Muscle of leg (tissue), 11 donors: ENCODE results near the gene RADIL. TPM values are rescaled to one million over a fixed set of nuclear protein-coding genes. Genes with fewer than 3 reads are reported as not detected.
"Not testable (repeated sequence)": the region's sequence is repeated elsewhere in the genome, so short reads cannot be mapped to it uniquely, and the experiment has no call there.

Source experiments
- DNase-seq: peaks from one replicate; pipeline ENCODE4 v3.0.0; 2013
- H3K27ac ChIP-seq: one replicate; pipeline ENCODE4 v1.5.1; 2013; ENCODE audit warnings: mild to moderate bottlenecking, low read length, control low read depth
- H3K27me3 ChIP-seq: one replicate; pipeline ENCODE4 v1.6.1; 2013; ENCODE audit warnings: low read length; ENCODE audit not compliant: control insufficient read depth, insufficient read depth
- H3K36me3 ChIP-seq: one replicate; pipeline ENCODE4 v1.6.1; 2013; ENCODE audit warnings: low read length; ENCODE audit not compliant: control insufficient read depth, insufficient read depth
- H3K4me1 ChIP-seq: one replicate; pipeline ENCODE4 v1.6.1; 2013; ENCODE audit warnings: low read length; ENCODE audit not compliant: control insufficient read depth, insufficient read depth
- H3K4me3 ChIP-seq: one replicate; pipeline ENCODE4 v1.5.1; 2013; ENCODE audit warnings: low read length, control low read depth
- H3K9me3 ChIP-seq: replicated peaks from 2 replicates; pipeline ENCODE4 v1.6.1; 2013; ENCODE audit warnings: low read depth, low read length; ENCODE audit not compliant: control insufficient read depth
- WGBS: methylation state at CpG from one replicate; pipeline ENCODE4 v1.1.5; 2013; ENCODE audit warnings: missing lambda C conversion rate; ENCODE audit not compliant: insufficient coverage; 5-methylcytosine and 5-hydroxymethylcytosine counted together
- polyA plus RNA-seq, 8 donors: library from polyadenylated mRNA; unstranded; fragments of 120-200 nt; gene quantifications; one replicate each; pipeline versions ENCODE4 v1.2.1 to v1.2.3, GENCODE V29; 2013; ENCODE audit warnings: inconsistent platforms in 1 of 8, low replicate concordance in 1 of 8; ENCODE audit not compliant: insufficient read length in 8 of 8, insufficient read depth in 1 of 8
- total RNA-seq: library from RNA; stranded (reverse); fragments of 120-200 nt; gene quantifications from one replicate; pipeline ENCODE4 v1.2.4, GENCODE V29; 2013

The RADIL gene
- total and polyA plus RNA-seq, 9 donors = 3.0 to 5.3 (median 3.6) TPM

DNA sequence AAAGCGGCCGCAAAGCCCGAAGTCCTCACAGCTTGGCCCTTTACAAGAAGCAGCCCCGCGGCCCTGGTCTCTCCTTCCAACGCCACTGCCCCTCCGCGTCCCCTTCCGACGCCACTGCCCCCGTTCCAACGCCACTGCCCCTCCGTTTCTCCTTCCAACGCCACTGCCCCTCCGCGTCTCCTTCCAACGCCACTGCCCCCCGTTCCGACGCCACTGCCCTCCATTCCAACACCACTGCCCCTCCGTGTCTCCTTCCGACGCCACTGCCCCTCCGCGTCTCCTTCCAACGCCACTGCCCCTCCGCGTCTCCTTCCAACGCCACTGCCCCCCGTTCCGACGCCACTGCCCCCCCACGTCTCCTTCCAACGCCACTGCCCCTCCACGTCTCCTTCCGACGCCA, 75.0 kb downstream of the RADIL start:
- H3K36me3 ChIP-seq = no peaks in the 10 kb centered on the region
- DNase-seq = no peak
- H3K4me1 ChIP-seq = peaks cover 9% of the 10 kb centered on the region
- peaks cover 26% of the 10 kb centered on the region for H3K27me3 ChIP-seq
- H3K27ac ChIP-seq = peak overlapping the region; percentile 47
- peaks cover 2% of the 10 kb centered on the region for H3K9me3 ChIP-seq
- no peak overlapping the region for H3K4me3 ChIP-seq
- 83% methylated on average over 28 of the region's 37 CpGs for WGBS

DNA sequence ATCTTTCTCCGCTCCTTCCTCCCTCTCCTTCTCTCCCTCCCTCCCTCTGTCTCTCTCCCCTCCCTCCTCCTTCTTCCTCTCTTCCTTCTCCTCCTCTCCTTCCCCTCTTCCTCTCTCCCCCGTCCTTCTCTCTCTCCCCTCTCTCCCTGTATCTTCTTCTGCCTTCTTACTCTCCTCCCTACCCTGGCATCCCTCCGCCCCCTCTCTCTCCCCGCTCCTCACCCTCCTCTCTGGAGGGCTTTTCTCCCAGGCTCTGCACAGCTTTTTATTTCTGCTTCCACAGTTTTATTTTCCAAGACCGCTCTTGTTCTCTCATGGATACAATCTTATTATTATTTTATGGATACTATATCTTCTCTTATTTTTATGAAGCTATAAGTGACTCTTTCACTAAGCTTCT, 75.5 kb downstream of the RADIL start:
- 31% methylated on average over 4 of the region's 5 CpGs for WGBS
- peaks cover 26% of the 10 kb centered on the region for H3K27me3 ChIP-seq
- no peaks in the 10 kb centered on the region for H3K9me3 ChIP-seq
- no peak for DNase-seq
- H3K27ac ChIP-seq = peak overlapping the region; percentile 47
- H3K4me1 ChIP-seq = peaks cover 9% of the 10 kb centered on the region
- no peaks in the 10 kb centered on the region for H3K36me3 ChIP-seq
- no peak overlapping the region for H3K4me3 ChIP-seq

DNA sequence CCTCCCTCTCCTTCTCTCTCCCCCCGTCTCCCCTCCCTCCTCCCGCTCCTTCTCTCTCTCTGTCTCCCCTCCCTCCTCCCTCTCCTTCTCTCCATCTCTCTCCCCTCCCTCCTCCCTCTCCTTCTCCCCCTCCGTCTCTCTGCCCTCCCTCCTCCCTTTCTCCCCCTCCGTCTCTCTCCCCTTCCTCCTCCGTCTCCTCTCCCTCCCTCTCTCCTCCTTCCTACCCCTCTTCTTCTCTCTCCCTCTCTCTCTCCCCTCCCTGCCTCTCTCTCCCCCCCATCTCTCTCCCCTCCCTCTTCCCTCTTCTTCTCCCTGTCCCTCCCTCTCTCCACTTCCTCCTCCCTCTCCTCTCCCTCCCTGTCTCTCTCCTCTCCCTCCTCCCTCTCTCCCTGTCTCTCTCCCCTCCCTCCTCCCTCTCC, 75.9 kb downstream of the RADIL start:
- peak overlapping the region; percentile 47 for H3K27ac ChIP-seq
- WGBS = 11% methylated on average over 4 of the region's 5 CpGs

DNA sequence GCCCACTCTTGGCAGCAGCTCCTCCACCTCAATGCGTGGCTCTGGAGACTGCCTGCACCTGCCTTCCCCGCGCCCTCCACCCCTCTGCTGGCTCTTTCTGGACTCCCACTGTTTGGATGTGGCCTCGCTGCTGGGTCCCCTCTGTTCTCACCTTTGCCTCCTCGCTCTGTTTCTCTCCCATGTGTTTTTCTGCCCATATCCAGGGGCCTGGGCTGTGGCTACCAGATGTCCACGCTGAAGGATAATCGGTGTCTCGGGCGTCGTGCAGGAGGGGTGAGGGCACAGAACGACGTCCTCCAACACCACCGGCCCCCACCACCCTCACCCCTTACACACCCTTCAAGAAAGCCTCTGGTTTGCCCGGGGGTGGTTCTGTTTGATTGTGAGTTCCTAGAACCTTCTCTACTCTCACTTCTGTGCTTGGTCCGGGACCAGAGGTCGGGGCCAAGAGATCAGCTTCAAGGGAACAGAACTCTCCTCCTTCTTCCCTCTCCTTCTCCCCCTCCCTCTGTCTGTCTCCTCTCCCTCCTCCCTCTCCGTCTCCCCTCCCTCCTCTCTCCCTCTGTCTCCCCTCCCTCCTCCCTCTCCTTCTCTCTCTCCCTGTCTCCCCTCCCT, 76.4 kb downstream of the RADIL start:
- peak overlapping the region; percentile 55 for H3K27ac ChIP-seq
- peaks cover 26% of the 10 kb centered on the region for H3K27me3 ChIP-seq
- no peak overlapping the region for H3K4me3 ChIP-seq
- H3K9me3 ChIP-seq = no peaks in the 10 kb centered on the region
- DNase-seq = no peak
- H3K4me1 ChIP-seq = peaks cover 9% of the 10 kb centered on the region
- 49% methylated on average over 6 of the region's 17 CpGs for WGBS
- no peaks in the 10 kb centered on the region for H3K36me3 ChIP-seq

More for the DNA sequence above, 75.9 kb downstream of the RADIL start:
- no peak overlapping the region for H3K4me3 ChIP-seq
- H3K36me3 ChIP-seq = no peaks in the 10 kb centered on the region
- H3K27me3 ChIP-seq = peaks cover 26% of the 10 kb centered on the region
- DNase-seq = peak; percentile 56
- no peaks in the 10 kb centered on the region for H3K9me3 ChIP-seq
- peaks cover 9% of the 10 kb centered on the region for H3K4me1 ChIP-seq

- DNase-seq = no peak
- Histone ChIP-seq H3K4me3 (no peak overlapping the region), H3K36me3 (no peaks in the 10 kb centered on the region), H3K27ac (no peak overlapping the region), H3K27me3 (peaks cover 26% of the 10 kb centered on the region), H3K9me3 (no peaks in the 10 kb centered on the region), H3K4me1 (peaks cover 9% of the 10 kb centered on the region)
- 71% methylated on average over 7 of the region's 8 CpGs for WGBS
Measured at GRCh38 chr7:4805984-4806300, 77.6 kb downstream of the RADIL start.

DNA sequence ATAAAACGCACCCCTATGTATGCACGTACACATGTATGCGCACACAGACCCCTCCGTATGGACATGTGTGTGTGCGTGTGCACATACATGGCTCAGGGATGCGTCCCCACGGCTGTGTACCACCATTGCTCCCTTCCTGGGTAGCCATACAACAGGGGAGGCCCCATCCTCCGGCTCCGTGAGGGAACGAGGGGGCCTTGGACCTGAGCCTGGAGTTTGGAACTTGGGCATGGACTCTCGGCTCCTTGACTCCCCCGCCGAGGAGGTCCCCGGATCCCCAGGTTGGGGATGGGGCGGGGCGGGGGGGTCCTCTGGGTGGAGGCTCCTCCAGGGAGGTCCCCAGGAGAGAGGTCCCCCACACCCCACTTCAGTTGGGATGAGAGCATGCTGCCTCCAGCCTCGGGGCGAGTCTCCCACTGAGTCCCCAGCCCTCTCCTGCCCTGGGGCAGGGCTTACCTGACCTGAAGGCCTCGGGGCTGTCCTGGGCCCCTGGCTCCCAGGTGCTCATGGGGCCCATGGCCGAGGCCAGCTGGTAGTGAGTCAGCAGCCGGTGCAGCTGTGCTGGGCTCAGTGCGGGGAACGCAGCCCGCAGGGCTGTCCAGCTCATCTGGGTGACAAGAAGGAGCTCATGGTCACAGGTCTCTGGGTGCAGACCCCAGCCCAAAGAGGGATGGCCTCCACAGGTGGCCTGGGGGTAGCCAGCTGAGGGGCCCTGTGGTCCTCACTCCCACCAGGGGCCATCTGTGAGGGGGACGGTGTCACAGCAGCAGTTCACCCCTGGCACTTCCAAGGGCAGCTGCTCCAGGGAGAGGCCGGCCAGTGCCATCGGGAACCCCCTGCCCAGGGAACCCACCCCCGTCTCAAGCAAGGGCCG, 78.2 kb downstream of the RADIL start:
- no peak for DNase-seq
- H3K36me3 ChIP-seq = no peaks in the 10 kb centered on the region
- no peak overlapping the region for H3K4me3 ChIP-seq
- peaks cover 26% of the 10 kb centered on the region for H3K27me3 ChIP-seq
- WGBS = 65% methylated on average over 14 of the region's 29 CpGs
- H3K27ac ChIP-seq = no peak overlapping the region
- H3K9me3 ChIP-seq = no peaks in the 10 kb centered on the region
- H3K4me1 ChIP-seq = peaks cover 12% of the 10 kb centered on the region

GRCh38 chr7:4803397-4804241, 79.9 kb downstream of the RADIL start:
- H3K4me1 ChIP-seq = peaks cover 28% of the 10 kb centered on the region
- H3K9me3 ChIP-seq = no peaks in the 10 kb centered on the region
- no peak overlapping the region for H3K27ac ChIP-seq
- no peak overlapping the region for H3K4me3 ChIP-seq
- peaks cover 17% of the 10 kb centered on the region for H3K27me3 ChIP-seq
- 68% methylated on average over 39 of the region's 41 CpGs for WGBS
- DNase-seq = no peak
- H3K36me3 ChIP-seq = no peaks in the 10 kb centered on the region

DNA sequence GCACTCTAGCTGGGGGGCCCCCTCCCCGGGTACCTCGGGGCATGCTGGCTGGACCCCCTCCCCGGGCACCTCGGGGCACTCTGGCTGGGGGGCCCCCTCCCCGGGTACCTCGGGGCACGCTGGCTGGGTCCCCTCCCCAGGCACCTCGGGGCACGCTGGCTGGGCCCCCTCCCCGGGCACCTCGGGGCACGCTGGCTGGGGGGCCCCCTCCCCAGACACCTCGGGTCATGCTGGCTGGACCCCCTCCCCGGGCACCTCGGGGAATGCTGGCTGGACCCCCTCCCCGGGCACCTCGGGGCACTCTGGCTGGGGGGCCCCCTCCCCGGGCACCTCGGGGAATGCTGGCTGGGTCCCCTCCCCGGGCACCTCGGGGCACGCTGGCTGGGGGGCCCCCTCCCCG, 80.9 kb downstream of the RADIL start:
- not testable (repeated sequence) for DNase-seq, H3K4me3 ChIP-seq, H3K36me3 ChIP-seq, H3K27ac ChIP-seq, H3K9me3 ChIP-seq
- Histone ChIP-seq H3K4me1 (peaks cover 33% of the 10 kb centered on the region), H3K27me3 (peaks cover 14% of the 10 kb centered on the region)
- 92% methylated on average over 18 of the region's 23 CpGs for WGBS

DNA sequence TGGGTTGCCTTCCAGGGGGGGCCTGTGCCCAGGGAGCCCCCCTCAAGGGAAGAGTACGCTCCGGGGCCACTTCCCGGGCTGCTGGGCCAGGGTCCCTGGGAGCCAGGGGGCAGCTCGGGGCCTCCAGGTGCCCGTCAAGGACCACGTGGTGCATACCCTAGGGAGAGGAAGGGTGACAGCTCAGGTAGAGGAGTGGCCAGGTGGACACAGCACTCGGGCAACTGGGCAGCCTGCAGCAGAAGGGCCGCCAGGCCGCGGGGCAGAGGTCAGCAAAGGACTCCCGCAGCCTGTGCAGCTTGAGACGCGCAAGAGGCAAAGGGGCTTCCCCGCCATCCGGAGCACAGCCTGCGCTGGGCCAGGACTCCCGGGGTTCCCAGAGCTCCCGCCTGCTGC, 81.7 kb downstream of the RADIL start:
- H3K4me1 ChIP-seq = peaks cover 33% of the 10 kb centered on the region
- 91% methylated on average over 18 of the region's 18 CpGs for WGBS
- no peak for DNase-seq
- no peaks in the 10 kb centered on the region for H3K36me3 ChIP-seq
- no peak overlapping the region for H3K27ac ChIP-seq
- H3K4me3 ChIP-seq = no peak overlapping the region
- H3K9me3 ChIP-seq = no peaks in the 10 kb centered on the region
- H3K27me3 ChIP-seq = peaks cover 9% of the 10 kb centered on the region
